Measurements from ENCODE around the gene ZNF764. TPM values are rescaled to one million over a fixed set of nuclear protein-coding genes. Genes with fewer than 3 reads are reported as not detected.
A peak's percentile ranks its signal among the peaks of the same experiment; 100 is the strongest.

ZNF764 gene
- total RNA-seq, 1 experiment from 2014 or later: 9.1 TPM

DNA sequence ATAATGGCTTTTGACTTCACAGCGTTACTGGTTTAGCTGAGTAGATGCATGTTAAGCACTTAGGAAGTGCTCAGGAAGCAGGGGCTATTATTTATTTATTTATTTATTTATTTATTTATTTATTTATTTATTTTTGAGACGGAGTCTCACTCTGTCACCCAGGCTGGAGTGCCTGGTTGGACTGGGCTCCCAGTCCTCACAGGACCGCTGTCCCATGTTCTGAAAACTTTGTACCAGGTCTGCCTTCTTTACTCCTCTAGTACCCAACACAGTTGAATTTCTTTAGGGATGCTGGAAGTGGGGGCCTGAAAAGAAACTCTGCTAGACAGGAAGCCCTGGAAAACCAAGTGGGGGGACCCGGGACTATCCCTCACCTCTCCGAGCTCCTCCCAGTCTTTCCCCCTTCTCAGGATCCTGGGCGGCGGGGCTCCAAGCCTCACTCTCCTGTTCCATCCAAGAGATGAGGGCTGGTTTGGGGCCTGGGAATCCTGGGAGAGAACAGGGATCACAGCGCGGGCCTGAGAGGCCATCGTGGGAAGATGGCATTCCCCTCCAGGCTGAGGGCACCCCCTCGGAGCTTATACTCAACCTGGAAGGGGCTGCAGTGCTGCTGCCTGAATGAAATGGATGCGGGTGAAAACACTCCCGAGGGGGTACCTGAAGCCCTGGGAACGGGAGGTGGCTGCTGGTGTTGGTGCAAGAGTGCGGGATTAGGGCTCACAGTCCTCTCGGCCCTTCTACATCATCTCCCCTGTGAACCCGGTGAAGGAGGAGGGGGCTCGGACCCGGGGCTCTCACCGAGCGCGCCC, 12.7 kb upstream of the ZNF764 start:
- intact Hi-C loops (cut with micrococcal nuclease): loop anchor here (5.0 kb wide), 1 partner anchor 56 kb away; no protein-coding TSS in a partner anchor
- RAD21 ChIA-PET (ENCODE audit: low non-redundant PET in 1 of 2, low total read pairs in 2 of 2, uncharacterized antibody in 2 of 2, unreplicated experiment in 2 of 2): interaction anchor here in 1 of 2 experiments (1.9 kb wide), 1 partner anchor 141 kb away, joined by 5 read pairs; the partner anchor contains the start of gene DCTPP1
- peak overlapping the region; percentile 83 to 90 for H3K4me3 ChIP-seq (replicated peaks in 1 of 2; ENCODE audit: low read depth in 1 of 2, low read length in 2 of 2)
- H3K79me2 ChIP-seq (ENCODE audit: insufficient read depth, low read length): no peaks in the 10 kb centered on the region
- no peaks in the 10 kb centered on the region for H3K36me3 ChIP-seq (ENCODE audit: control insufficient read depth in 1 of 2, insufficient read depth in 2 of 2, low read length in 2 of 2)
- peak overlapping the region; percentile 98 for H3K4me2 ChIP-seq (ENCODE audit: low read length)
- CTCF ChIA-PET: interaction anchor here (1.5 to 1.9 kb wide), 2 partner anchors 12 to 141 kb away, joined by 4 to 8 read pairs; partner anchors contain the start of genes DCTPP1 and ZNF764
- TF ChIP-seq, protein P1, sequence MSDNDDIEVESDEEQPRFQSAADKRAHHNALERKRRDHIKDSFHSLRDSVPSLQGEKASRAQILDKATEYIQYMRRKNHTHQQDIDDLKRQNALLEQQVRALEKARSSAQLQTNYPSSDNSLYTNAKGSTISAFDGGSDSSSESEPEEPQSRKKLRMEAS (IDR thresholded peaks at IDR 0.05): no peak
- TF ChIP-seq ELF1 (IDR thresholded peaks at IDR 0.05; ENCODE audit: borderline replicate concordance, low read depth) (no peak), ZFX (IDR thresholded peaks at IDR 0.05) (no peak)
- DNase-seq (ENCODE audit: low read depth, low spot score) (no peak), ATAC-seq (no peak)
- peak overlapping the region; percentile 87 for H3K27ac ChIP-seq (ENCODE audit: low read depth, low read length)
- no peaks in the 10 kb centered on the region for H3K9me2 ChIP-seq (ENCODE audit: insufficient read depth)
- peak overlapping the region; percentile 78 for H3K9ac ChIP-seq (ENCODE audit: low read length)
- POLR2A ChIA-PET: interaction anchor here (2.5 kb wide), 1 partner anchor 13 kb away, joined by 21 read pairs; the partner anchor contains the start of gene ZNF764
- H4K20me1 ChIP-seq (ENCODE audit: insufficient read depth): no peaks in the 10 kb centered on the region
- no peaks in the 10 kb centered on the region for H3K27me3 ChIP-seq (ENCODE audit: insufficient read depth, low read length)
- no peak overlapping the region for H2AFZ ChIP-seq (ENCODE audit: low read depth, low read length, poor library complexity, severe bottlenecking)
- BruUV-seq (replicated peaks): TSS peak; percentile 63
- H3K9me3 ChIP-seq (ENCODE audit: control insufficient read depth in 1 of 2, insufficient read depth in 1 of 2, low read depth in 1 of 2, low read length in 2 of 2): no peaks in the 10 kb centered on the region
- peaks cover 9 to 39% of the 10 kb centered on the region in 2 experiments; a peak in 3 of 4 replicates for H3K4me1 ChIP-seq (ENCODE audit: control insufficient read depth in 1 of 2, insufficient read depth in 2 of 2, low read length in 2 of 2)

DNA sequence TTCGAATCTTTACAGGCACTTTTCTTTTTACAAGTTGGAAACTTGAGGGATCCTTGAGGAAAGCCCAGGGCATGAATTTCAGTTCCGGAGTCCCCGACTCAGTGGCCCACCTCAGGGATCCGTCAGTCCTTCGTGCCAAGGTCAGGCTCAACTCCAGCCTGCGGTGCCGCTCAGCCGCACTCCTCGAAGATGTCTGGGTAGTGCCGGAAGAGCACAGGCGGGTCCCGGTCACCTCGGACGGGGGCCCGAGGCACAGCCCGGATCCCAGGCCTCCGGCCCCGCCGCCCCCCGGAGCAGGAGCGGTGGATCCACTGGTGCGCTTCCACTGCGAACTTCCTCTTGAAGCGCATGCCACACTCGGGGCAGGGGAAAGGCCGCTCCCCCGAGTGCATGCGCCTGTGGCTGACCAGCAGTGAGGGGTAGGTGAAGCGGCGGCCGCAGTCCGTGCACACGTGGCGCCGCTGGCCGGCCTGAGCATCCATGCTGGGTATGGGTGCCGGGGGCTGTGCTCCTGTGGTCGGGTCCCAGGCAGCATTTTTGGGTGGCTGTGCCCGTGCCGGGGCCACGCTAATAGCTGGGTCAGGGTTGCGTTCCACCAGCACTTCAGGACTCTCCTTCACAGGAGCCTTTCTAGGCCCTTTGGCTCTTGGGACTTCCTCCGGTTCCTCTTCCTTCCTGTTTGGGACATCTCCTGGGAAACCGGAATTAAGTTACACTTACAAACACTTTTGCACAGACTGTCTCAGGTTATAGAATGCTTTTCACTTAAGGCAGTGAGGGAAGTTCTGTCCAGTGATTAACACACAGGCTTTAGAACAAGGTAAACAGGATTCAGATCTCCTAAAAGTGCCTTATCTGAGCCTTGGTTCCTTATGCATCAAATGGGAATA, 11.8 kb upstream of the ZNF764 start:
- Histone ChIP-seq H3K27me3 (ENCODE audit: insufficient read depth, low read length) (no peaks in the 10 kb centered on the region), H3K36me3 (ENCODE audit: control insufficient read depth in 1 of 2, insufficient read depth in 2 of 2, low read length in 2 of 2) (no peaks in the 10 kb centered on the region), H4K20me1 (ENCODE audit: insufficient read depth) (no peaks in the 10 kb centered on the region), H3K9ac (ENCODE audit: low read length) (no peak overlapping the region), H3K9me2 (ENCODE audit: insufficient read depth) (no peaks in the 10 kb centered on the region), H3K4me1 (ENCODE audit: control insufficient read depth in 1 of 2, insufficient read depth in 2 of 2, low read length in 2 of 2) (peaks cover 9 to 31% of the 10 kb centered on the region in 2 experiments; a peak in 3 of 4 replicates), H2AFZ (ENCODE audit: low read depth, low read length, poor library complexity, severe bottlenecking) (no peak overlapping the region), H3K4me3 (replicated peaks in 1 of 2; ENCODE audit: low read depth in 1 of 2, low read length in 2 of 2) (no peak overlapping the region), H3K79me2 (ENCODE audit: insufficient read depth, low read length) (no peaks in the 10 kb centered on the region), H3K9me3 (ENCODE audit: control insufficient read depth in 1 of 2, insufficient read depth in 1 of 2, low read depth in 1 of 2, low read length in 2 of 2) (no peaks in the 10 kb centered on the region), H3K4me2 (ENCODE audit: low read length) (no peak overlapping the region), H3K27ac (ENCODE audit: low read depth, low read length) (no peak overlapping the region)
- ChIA-PET POLR2A (interaction anchor here (2.5 kb wide), 1 partner anchor 12 kb away, joined by 21 read pairs; the partner anchor contains the start of gene ZNF764), RAD21 (ENCODE audit: low non-redundant PET in 1 of 2, low total read pairs in 2 of 2, uncharacterized antibody in 2 of 2, unreplicated experiment in 2 of 2) (no interaction called here), CTCF (no interaction called here)
- BruUV-seq (replicated peaks): no TSS peak
- DNase-seq (ENCODE audit: low read depth, low spot score): no peak
- intact Hi-C loops (cut with micrococcal nuclease): loop anchor here (5.0 kb wide), 1 partner anchor 57 kb away; no protein-coding TSS in a partner anchor
- ATAC-seq: no peak
- TF ChIP-seq EZH2phosphoT487 (IDR thresholded peaks at IDR 0.05; ENCODE audit: borderline replicate concordance) (no peak), SP1 (IDR thresholded peaks at IDR 0.05; ENCODE audit: low read depth) (no peak), SIN3A (IDR thresholded peaks at IDR 0.05; ENCODE audit: low read depth) (no peak), YY1 (IDR thresholded peaks at IDR 0.05; ENCODE audit: extremely low read depth, insufficient replicate concordance, low read depth, low read length) (no peak), RAD21 (IDR thresholded peaks at IDR 0.05; ENCODE audit: low read depth) (no peak), ZFX (IDR thresholded peaks at IDR 0.05) (no peak), EZH2 (IDR thresholded peaks at IDR 0.05) (no peak), CEBPB (IDR thresholded peaks at IDR 0.05; ENCODE audit: low read depth) (no peak), EGR1 (IDR thresholded peaks at IDR 0.05; ENCODE audit: low read depth) (no peak), JUND (IDR thresholded peaks at IDR 0.05) (no peak), POLR2A (IDR thresholded peaks at IDR 0.05; ENCODE audit: borderline replicate concordance, extremely low read depth, insufficient read depth, insufficient read length) (no peak), POLR2AphosphoS5 (IDR thresholded peaks at IDR 0.05; ENCODE audit: low read depth, low read length) (no peak), ELF1 (IDR thresholded peaks at IDR 0.05; ENCODE audit: borderline replicate concordance, low read depth) (no peak), CBX3 (IDR thresholded peaks at IDR 0.05; ENCODE audit: low read depth) (no peak)
- TF ChIP-seq, protein P2, sequence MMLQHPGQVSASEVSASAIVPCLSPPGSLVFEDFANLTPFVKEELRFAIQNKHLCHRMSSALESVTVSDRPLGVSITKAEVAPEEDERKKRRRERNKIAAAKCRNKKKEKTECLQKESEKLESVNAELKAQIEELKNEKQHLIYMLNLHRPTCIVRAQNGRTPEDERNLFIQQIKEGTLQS (IDR thresholded peaks at IDR 0.05): no peak

Data from HCT116 (cell line).